HG03354 (cell line): ENCODE measurements around the gene CRABP1.

Experiments
- ATAC-seq: cut with Tn5 transposase; IDR thresholded peaks from one replicate; pipeline ENCODE4 v1.9.1; 2021; ENCODE audit warnings: mild to moderate bottlenecking; ENCODE audit not compliant: unreplicated experiment, poor library complexity, severe bottlenecking

CRABP1 gene

GRCh38 chr15:78316283-78317083 lies 23.7 kb upstream of the CRABP1 start:
- no peak for ATAC-seq

- no peak for ATAC-seq
Measured at GRCh38 chr15:78317145-78317836, 22.9 kb upstream of the CRABP1 start.

- ATAC-seq, result no peak
Measured at GRCh38 chr15:78319588-78319987, 20.6 kb upstream of the CRABP1 start.

- no peak for ATAC-seq
Measured at GRCh38 chr15:78320183-78320582, 20.0 kb upstream of the CRABP1 start.

DNA sequence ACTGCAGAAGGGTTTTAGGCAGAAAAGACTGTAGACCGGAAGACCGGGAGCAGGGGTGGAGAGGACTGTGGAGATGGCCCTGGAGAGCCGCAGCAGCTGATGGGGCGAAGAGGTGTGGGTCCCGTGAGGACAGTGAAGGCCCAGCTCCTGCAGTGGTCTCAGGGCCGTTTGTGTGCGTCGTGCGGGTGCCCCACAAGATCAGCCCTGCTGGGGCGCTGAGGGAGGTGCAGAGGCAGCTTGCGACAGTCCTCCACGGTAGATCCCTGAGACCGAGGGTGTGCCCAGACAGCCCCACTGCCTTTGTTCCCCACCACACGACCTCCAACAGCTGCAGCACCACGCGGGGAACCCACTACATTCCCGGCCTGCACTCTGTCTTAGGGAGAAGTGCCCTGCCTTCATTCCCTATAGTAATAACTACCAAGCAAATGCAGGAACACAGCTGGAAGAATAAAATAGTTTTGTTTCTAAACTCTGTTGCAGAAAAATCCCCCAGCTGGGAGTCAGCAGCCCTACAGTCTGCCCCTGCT lies 19.0 kb upstream of the CRABP1 start:
- no peak for ATAC-seq

GRCh38 chr15:78321786-78322185 lies 18.4 kb upstream of the CRABP1 start:
- no peak for ATAC-seq

- ATAC-seq, result no peak
Measured at GRCh38 chr15:78322243-78322642, 17.9 kb upstream of the CRABP1 start.

DNA sequence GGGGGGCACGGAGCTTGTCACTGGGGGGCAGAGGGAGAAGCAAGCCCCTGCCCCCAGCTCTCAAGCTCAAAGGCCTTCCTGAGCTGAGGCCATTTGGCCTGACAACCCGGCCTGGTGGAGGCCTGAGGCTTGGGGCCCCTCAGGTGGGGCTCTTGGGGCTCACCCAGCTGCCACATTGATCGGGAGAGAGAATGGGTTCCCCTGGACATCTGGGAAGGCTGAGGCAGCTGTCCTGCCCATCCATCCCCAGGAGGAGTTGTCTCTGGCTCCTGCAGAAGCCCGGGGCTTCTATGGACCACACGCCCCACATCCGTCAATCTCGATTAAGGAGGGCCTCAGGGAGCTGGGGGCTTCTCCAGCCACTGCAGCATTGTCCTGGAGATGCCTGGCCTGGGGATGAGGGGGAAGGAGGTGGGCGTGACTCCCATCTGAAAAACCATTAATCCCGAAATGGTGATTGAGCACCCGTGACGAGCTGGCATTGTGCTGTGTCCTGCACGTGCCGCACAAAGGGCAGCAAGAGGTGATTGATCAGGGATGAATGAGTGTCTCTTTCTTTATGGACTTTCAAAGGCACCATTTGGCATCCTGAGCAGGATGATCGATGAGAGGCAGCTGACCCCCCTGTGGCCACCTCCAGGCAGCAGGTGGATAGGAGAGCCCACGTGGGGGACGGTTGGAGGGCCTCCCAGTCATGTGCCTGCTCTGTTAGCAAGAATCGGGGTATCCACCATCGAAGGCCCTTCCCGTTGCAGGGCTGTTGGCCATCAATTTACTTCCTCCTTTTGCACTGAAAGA lies 17.2 kb upstream of the CRABP1 start:
- no peak for ATAC-seq

DNA sequence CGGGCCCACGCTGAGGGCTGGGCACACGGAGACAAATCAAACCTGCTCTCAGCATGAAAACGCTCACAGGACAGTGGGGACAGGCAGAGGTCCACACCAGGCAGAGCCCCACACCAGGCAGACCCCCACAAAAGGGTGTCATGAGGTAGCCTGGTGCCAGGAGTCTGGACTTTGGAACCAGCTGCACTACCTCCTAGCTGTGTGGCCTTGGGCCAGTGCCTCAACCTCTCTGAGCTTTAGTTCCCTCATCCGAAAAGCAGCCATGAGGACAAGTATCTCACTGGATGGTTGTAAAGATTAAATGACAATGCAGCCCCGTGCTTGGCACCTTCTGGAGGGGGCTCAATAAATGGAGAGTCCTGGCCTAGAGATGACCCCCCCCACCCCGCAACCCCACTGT lies 16.5 kb upstream of the CRABP1 start:
- no peak for ATAC-seq

- no peak for ATAC-seq
Measured at GRCh38 chr15:78324144-78324543, 16.0 kb upstream of the CRABP1 start.

DNA sequence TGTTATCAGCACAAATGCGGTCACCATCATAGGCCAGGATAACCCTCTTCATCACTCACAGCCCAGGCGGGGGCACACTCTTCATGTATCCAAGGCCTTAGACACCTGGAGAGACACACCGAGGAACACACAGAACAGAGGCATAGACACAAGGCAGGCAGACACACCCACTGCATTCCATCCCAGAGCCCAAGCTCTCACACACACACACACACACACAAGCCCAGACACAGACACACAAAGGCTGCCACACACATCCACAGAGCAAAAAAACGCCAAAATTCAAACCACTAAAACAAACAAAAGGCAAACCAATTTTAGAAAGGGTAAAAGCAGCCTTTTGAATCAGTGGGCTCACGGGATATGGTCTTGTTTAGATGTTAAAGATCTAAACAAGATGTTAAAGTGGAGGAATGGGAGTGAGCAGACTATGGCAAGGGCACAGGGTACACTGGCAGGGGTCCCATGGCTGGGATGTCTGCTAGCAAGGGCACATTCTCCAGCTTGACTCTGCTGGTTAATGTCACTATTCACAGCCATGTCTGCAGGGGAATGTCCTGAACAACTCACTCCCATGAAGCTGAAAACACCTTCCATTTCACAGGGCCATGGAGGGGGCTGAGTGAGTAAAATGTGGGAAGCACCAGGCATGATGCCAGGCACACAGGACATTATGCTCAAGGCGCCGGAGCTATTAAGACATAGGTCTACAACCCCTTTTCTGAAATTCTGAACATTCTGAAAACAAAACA lies 14.9 kb upstream of the CRABP1 start:
- ATAC-seq, result no peak

GRCh38 chr15:78327466-78327865 lies 12.7 kb upstream of the CRABP1 start:
- no peak for ATAC-seq

GRCh38 chr15:78329625-78330024 lies 10.5 kb upstream of the CRABP1 start:
- ATAC-seq, result no peak

DNA sequence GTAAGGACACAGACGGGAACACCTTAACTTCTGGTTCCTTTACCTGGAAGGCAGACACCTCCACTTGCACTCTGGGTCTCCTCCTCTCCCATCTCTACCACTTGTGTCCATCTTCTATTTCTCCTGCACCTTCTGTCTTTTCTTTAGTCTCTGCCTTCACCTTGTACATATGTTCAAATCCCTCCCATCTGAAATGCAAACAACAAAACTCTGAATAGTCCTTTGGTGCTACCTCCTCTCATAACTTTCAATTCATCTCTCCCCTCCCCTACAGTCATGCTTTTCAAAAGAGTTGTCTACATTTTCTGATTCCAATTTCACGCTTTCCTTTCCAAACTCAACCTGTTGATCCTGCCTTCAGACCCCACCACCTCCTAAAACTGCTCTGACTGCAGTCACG lies 5.3 kb upstream of the CRABP1 start:
- no peak for ATAC-seq

GRCh38 chr15:78335985-78336384 lies 4.2 kb upstream of the CRABP1 start:
- no peak for ATAC-seq

- ATAC-seq, result no peak
Measured at GRCh38 chr15:78338781-78339180, 1.4 kb upstream of the CRABP1 start.

- no peak for ATAC-seq
Measured at GRCh38 chr15:78339559-78339958, 594 bp upstream of the CRABP1 start.

GRCh38 chr15:78341057-78341987 lies 1.2 kb downstream of the CRABP1 start:
- no peak for ATAC-seq

- no peak for ATAC-seq
Measured at GRCh38 chr15:78342021-78342420, 1.9 kb downstream of the CRABP1 start.
